GM19452 (cell line): ENCODE measurements around the gene TMEM156.
"Not testable (repeated sequence)": the region's sequence is repeated elsewhere in the genome, so short reads cannot be mapped to it uniquely, and the experiment has no call there.

Experiments
- ATAC-seq: cut with Tn5 transposase; IDR thresholded peaks from one replicate; pipeline ENCODE4 v1.9.1; 2021; ENCODE audit not compliant: unreplicated experiment

The TMEM156 gene

GRCh38 chr4:38958453-38959190 lies 73.6 kb downstream of the TMEM156 start:
- no peak for ATAC-seq

GRCh38 chr4:38957893-38958292 lies 74.3 kb downstream of the TMEM156 start:
- no peak for ATAC-seq

- ATAC-seq = no peak
Measured at GRCh38 chr4:38957261-38957815, 74.9 kb downstream of the TMEM156 start.

GRCh38 chr4:38955957-38956356 lies 76.3 kb downstream of the TMEM156 start:
- no peak for ATAC-seq

- ATAC-seq = no peak
Measured at GRCh38 chr4:38954727-38955126, 77.5 kb downstream of the TMEM156 start.

GRCh38 chr4:38952017-38952416 lies 80.2 kb downstream of the TMEM156 start:
- no peak for ATAC-seq

GRCh38 chr4:38951598-38951997 lies 80.6 kb downstream of the TMEM156 start:
- no peak for ATAC-seq

- ATAC-seq = no peak
Measured at GRCh38 chr4:38950734-38951133, 81.5 kb downstream of the TMEM156 start.

GRCh38 chr4:38950159-38950558 lies 82.0 kb downstream of the TMEM156 start:
- no peak for ATAC-seq

GRCh38 chr4:38949411-38950051 lies 82.7 kb downstream of the TMEM156 start:
- no peak for ATAC-seq

- ATAC-seq = no peak
Measured at GRCh38 chr4:38948551-38948950, 83.7 kb downstream of the TMEM156 start.

- no peak for ATAC-seq
Measured at GRCh38 chr4:38946919-38947318, 85.3 kb downstream of the TMEM156 start.

GRCh38 chr4:38944440-38944839 lies 87.8 kb downstream of the TMEM156 start:
- no peak for ATAC-seq

GRCh38 chr4:38943343-38943742 lies 88.9 kb downstream of the TMEM156 start:
- no peak for ATAC-seq

- not testable (repeated sequence) for ATAC-seq
Measured at GRCh38 chr4:38941906-38942305, 90.3 kb downstream of the TMEM156 start.

- no peak for ATAC-seq
Measured at GRCh38 chr4:38940476-38940875, 91.7 kb downstream of the TMEM156 start.

GRCh38 chr4:38939165-38939564 lies 93.0 kb downstream of the TMEM156 start:
- peak; percentile 93 for ATAC-seq

GRCh38 chr4:38935391-38936073 lies 96.7 kb downstream of the TMEM156 start:
- no peak for ATAC-seq

GRCh38 chr4:38931125-38931524 lies 101.1 kb downstream of the TMEM156 start:
- ATAC-seq = no peak

GRCh38 chr4:38930707-38931106 lies 101.5 kb downstream of the TMEM156 start:
- no peak for ATAC-seq

- ATAC-seq = no peak
Measured at GRCh38 chr4:38930204-38930603, 102.0 kb downstream of the TMEM156 start.

- no peak for ATAC-seq
Measured at GRCh38 chr4:38928974-38929373, 103.2 kb downstream of the TMEM156 start.
